Prostate gland (tissue), 2 donors: ENCODE data around the gene PLCG2. TPM values are rescaled to one million over a fixed set of nuclear protein-coding genes. Genes with fewer than 3 reads are reported as not detected.

Experiments
- DNase-seq: peaks from one replicate; pipeline ENCODE4 v3.0.0-alpha.2; 2019; ENCODE audit warnings: low spot score
- H3K27ac ChIP-seq, 2 donors: fragments of 200-600 bp; sonication (generic); 2 replicates each; pipeline ENCODE4 v1.5.1; 2017 to 2019
- H3K27me3 ChIP-seq: fragments of 200-600 bp; sonication (generic); replicated peaks from 2 replicates; pipeline ENCODE4 v1.5.1; 2019; ENCODE audit not compliant: insufficient read depth
- H3K36me3 ChIP-seq, 2 donors: fragments of 200-600 bp; sonication (generic); 1 replicate in 1 of 2; 2 replicates in 1 of 2; pipeline versions ENCODE4 v1.5.1 to v1.8.1; 2017 to 2019
- H3K4me1 ChIP-seq: fragments of 200-600 bp; sonication (generic); replicated peaks from 2 replicates; pipeline ENCODE4 v1.5.1; 2019
- H3K4me3 ChIP-seq, 2 donors: fragments of 200-600 bp; sonication (generic); 2 replicates each; pipeline ENCODE4 v1.5.1; 2017 to 2019
- H3K9me3 ChIP-seq: fragments of 200-600 bp; sonication (generic); 2 replicates; pipeline ENCODE4 v1.5.1; 2017
- POLR2A ChIP-seq: fragments of 450-650 bp; IDR thresholded peaks from one replicate; pipeline ENCODE4 v1.6.1; 2016; ENCODE audit warnings: antibody characterized with exemption, mild to moderate bottlenecking
- POLR2AphosphoS5 ChIP-seq: sonication (generic); formaldehyde crosslinking; IDR thresholded peaks from one replicate; pipeline ENCODE4 v1.6.1; 2017; ENCODE audit warnings: antibody characterized with exemption
- WGBS: methylation state at CpG from one replicate; pipeline ENCODE4 v1.1.5; 2018; 5-methylcytosine and 5-hydroxymethylcytosine counted together
- intact Hi-C: fragments of 100-400 bp; cut with DNase I; formaldehyde crosslinking; loops from one replicate; pipeline ENCODE4 v1.14.2; 2022
- total RNA-seq, 2 donors: library from RNA; depleted of rRNA; stranded (reverse); fragments of >200 nt; gene quantifications; one replicate each; pipeline ENCODE4 v1.1.0, GENCODE V29; 2016
- TF ChIP-seq, protein P1 (sequence below), 4 experiments: fragments of 200-600 bp in 2 of 4; fragments of 450-650 bp in 2 of 4; sonication (generic) in 2 of 4; IDR thresholded peaks; 1 replicate in 3 of 4; 2 replicates in 1 of 4; pipeline ENCODE4 v1.5.1; 2016 to 2019; ENCODE audit warnings: antibody characterized with exemption in 4 of 4, mild to moderate bottlenecking in 2 of 4, moderate library complexity in 2 of 4

PLCG2 gene
- total RNA-seq, 2 donors from 2014 or later, result 10.3 to 12.8 TPM

DNA sequence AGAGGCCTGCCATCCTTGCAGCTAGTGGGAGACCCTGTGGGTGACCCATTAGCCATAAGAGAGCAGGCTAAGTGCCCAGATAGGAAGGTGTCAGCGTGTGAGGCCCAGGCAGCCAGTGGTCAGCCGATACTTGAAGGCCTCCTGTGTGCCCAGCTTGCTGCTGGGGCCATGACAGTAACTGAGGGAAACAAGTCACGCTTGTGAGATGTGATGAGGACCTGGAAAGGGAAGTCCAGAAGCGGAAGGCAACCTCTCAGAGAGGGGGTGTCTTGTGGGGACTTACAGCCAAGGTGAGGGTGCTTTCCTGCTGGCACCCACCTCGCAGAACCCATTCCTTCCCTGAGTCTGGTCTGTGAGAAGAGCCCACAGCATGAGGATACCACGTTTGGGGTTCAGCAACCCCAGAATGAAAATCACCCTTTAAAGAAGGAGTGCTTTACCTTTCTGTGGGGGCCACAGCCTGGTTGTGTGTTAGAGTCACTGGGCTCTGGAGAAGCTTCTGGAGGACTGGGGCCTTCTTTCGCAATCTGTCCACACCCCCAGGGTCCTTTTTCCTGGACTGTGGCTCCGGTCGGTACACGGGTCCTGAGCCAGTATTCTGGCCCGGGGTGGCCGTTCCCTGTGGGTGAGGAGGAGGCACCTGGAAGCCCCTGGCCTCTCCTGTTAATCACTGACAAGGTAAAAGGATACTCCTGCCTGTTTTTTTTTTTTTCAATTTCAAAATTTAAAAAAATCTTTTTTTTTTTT is 53.9 kb downstream of the PLCG2 start:
- TF ChIP-seq, protein P1, sequence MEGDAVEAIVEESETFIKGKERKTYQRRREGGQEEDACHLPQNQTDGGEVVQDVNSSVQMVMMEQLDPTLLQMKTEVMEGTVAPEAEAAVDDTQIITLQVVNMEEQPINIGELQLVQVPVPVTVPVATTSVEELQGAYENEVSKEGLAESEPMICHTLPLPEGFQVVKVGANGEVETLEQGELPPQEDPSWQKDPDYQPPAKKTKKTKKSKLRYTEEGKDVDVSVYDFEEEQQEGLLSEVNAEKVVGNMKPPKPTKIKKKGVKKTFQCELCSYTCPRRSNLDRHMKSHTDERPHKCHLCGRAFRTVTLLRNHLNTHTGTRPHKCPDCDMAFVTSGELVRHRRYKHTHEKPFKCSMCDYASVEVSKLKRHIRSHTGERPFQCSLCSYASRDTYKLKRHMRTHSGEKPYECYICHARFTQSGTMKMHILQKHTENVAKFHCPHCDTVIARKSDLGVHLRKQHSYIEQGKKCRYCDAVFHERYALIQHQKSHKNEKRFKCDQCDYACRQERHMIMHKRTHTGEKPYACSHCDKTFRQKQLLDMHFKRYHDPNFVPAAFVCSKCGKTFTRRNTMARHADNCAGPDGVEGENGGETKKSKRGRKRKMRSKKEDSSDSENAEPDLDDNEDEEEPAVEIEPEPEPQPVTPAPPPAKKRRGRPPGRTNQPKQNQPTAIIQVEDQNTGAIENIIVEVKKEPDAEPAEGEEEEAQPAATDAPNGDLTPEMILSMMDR (IDR thresholded peaks at IDR 0.05), result no peak
- TF ChIP-seq POLR2AphosphoS5, result no peak
- no peak for TF ChIP-seq POLR2A
- no peaks in the 10 kb centered on the region for H3K27me3 ChIP-seq
- no peak overlapping the region for H3K27ac ChIP-seq
- no peaks in the 10 kb centered on the region for H3K36me3 ChIP-seq
- intact Hi-C loops, result no loop called here
- 87% methylated on average over 12 of the region's 12 CpGs for WGBS
- H3K4me3 ChIP-seq, result no peak overlapping the region
- no peaks in the 10 kb centered on the region for H3K4me1 ChIP-seq
- no peaks in the 10 kb centered on the region for H3K9me3 ChIP-seq
- no peak for DNase-seq

DNA sequence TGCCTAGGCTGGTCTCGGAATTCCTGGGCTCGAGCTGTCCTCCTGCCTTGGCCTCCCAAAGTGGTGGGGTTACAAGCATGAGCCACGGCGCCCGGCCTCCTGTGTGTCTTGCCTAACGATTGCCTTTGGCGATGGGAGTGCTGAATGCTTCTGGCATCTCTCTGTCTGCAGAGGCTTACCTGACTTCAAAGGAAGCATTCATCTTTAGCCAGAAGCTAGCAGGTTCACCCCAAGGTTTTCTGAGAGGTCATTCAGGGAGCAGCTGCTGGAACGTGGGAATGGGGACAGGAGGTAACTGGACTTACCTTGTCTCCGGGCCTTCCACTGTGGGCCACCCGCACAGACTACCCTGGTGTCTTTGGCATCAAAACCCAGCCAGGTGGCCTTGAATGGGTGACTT is 54.7 kb downstream of the PLCG2 start:
- Histone ChIP-seq H3K36me3 (no peaks in the 10 kb centered on the region), H3K27ac (no peak overlapping the region), H3K27me3 (no peaks in the 10 kb centered on the region), H3K4me3 (no peak overlapping the region), H3K9me3 (no peaks in the 10 kb centered on the region), H3K4me1 (no peaks in the 10 kb centered on the region)
- DNase-seq, result no peak
- WGBS, result 57% methylated on average over 10 of the region's 10 CpGs
- intact Hi-C loops, result no loop called here
- TF ChIP-seq POLR2AphosphoS5 (no peak), POLR2A (no peak)
- TF ChIP-seq, protein P1 (IDR thresholded peaks at IDR 0.05), result no peak

DNA sequence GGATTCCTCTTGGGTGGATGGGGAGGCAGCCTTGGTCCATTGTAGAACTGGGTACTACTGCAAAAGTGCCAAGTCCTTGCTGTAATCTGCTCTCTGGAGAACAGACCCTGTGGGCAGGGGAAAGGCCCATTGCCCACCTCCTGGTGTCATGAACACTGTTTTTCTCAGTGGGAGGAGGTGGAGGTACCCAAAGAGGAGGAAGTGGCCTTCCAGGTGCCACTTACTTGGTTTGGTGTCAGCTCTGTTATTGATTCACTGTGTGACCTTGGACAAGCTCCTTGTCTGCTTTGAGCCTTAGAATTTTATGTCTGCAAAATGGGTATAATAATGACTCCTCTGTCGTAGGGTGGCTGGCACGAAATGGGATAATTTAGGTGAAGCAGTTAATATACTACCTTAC is 55.8 kb downstream of the PLCG2 start:
- WGBS, result 94% methylated on average over 2 of the region's 2 CpGs

DNA sequence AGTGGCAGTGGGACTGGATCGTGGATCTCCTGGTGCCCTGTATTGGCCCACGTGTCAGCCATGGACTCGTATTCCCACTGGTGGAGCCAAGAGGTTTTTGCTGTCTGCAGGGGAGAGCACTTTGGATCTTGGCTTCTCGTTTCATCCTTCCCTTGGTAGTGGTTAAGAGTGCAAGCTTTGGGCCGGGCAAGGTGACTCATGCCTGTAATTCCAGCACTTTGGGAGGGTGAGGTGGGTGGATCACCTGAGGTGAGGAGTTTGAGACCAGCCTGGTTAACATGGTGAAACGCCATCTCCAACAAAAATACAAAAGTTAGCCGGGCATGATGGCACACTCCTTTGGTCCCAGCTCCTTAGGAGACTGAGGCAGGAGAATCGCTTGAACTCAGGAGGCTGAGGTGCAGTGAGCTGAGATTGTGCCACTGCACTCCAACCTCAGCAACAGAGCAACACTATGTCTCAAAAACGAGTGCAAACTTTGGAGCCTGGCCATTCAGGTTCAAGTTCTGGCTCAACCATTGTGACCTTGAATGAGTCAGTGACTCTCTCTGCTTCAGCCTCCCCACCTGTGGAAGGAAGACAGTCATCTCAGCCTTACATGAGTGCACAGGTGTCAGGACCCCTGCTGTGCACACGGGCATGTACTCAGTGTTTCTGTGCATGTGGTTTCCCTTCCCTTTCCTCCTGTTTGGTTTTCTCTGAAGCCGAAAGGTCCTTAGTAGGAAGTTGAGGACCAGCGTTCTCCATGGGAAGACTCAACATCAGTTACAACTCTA is 57.4 kb downstream of the PLCG2 start:
- Histone ChIP-seq H3K4me3 (no peak overlapping the region), H3K36me3 (no peaks in the 10 kb centered on the region), H3K9me3 (no peaks in the 10 kb centered on the region), H3K27me3 (no peaks in the 10 kb centered on the region), H3K4me1 (no peaks in the 10 kb centered on the region), H3K27ac (no peak overlapping the region)
- TF ChIP-seq POLR2AphosphoS5 (no peak), POLR2A (no peak)
- TF ChIP-seq, protein P1 (IDR thresholded peaks at IDR 0.05), result no peak
- no peak for DNase-seq
- intact Hi-C loops, result no loop called here
- 76% methylated on average over 12 of the region's 12 CpGs for WGBS

More for the DNA sequence above, 55.8 kb downstream of the PLCG2 start:
- intact Hi-C loops, result no loop called here
- Histone ChIP-seq H3K27me3 (no peaks in the 10 kb centered on the region), H3K36me3 (no peaks in the 10 kb centered on the region), H3K4me3 (no peak overlapping the region), H3K4me1 (no peaks in the 10 kb centered on the region), H3K9me3 (no peaks in the 10 kb centered on the region), H3K27ac (no peak overlapping the region)
- no peak for DNase-seq
- TF ChIP-seq POLR2AphosphoS5, result no peak
- TF ChIP-seq, protein P1 (IDR thresholded peaks at IDR 0.05), result no peak
- TF ChIP-seq POLR2A, result no peak
